ENCODE data around the gene HYPK.

GRCh38 chr15:43796566-43796965 lies 3.8 kb upstream of the HYPK start:
- no peak for TF ChIP-seq CTCF (IDR thresholded peaks at IDR 0.05)
- TF ChIP-seq POLR2AphosphoS5 (IDR thresholded peaks at IDR 0.05) = no peak
- no peak for TF ChIP-seq EP300 (IDR thresholded peaks at IDR 0.05)
